Chondrocyte (in vitro differentiated cells): Measurements from ENCODE around the gene TEX35. TPM values are rescaled to one million over a fixed set of nuclear protein-coding genes. Genes with fewer than 3 reads are reported as not detected.

Experiments used
- DNase-seq: peaks from one replicate; pipeline ENCODE4 v3.0.0; 2021; ENCODE audit warnings: mixed read lengths, low spot score
- H3K27ac Mint-ChIP-seq: one replicate; pipeline ENCODE4 v1.8.0; 2021; ENCODE audit warnings: mild to moderate bottlenecking, moderate library complexity, mixed read lengths; ENCODE audit not compliant: unreplicated experiment
- H3K27me3 Mint-ChIP-seq: 2 replicates; pipeline ENCODE4 v1.8.0; 2021; ENCODE audit warnings: low read depth, mixed read lengths
- H3K36me3 Mint-ChIP-seq: 2 replicates; pipeline ENCODE4 v1.8.0; 2021; ENCODE audit warnings: low read depth, mixed read lengths
- H3K4me1 Mint-ChIP-seq: 2 replicates; pipeline ENCODE4 v1.8.0; 2021; ENCODE audit warnings: low read depth, mild to moderate bottlenecking, mixed read lengths
- H3K4me3 Mint-ChIP-seq: one replicate; pipeline ENCODE4 v1.8.0; 2021; ENCODE audit warnings: mild to moderate bottlenecking, moderate library complexity, mixed read lengths; ENCODE audit not compliant: unreplicated experiment
- H3K9me3 Mint-ChIP-seq: 2 replicates; pipeline ENCODE4 v1.8.0; 2021; ENCODE audit warnings: low read depth, mixed read lengths
- total RNA-seq: library from RNA; stranded (reverse); gene quantifications from 3 replicates; pipeline ENCODE4 v1.2.1, GENCODE V29; 2021
- TF ChIP-seq, protein P1 (sequence below): fragments of 200-600 bp; sonication (generic); IDR thresholded peaks from 2 replicates; pipeline ENCODE4 v1.5.0; 2021; ENCODE audit warnings: antibody characterized with exemption, mild to moderate bottlenecking, moderate library complexity

TEX35 gene
- total RNA-seq, 1 donor from 2014 or later = not detected

DNA sequence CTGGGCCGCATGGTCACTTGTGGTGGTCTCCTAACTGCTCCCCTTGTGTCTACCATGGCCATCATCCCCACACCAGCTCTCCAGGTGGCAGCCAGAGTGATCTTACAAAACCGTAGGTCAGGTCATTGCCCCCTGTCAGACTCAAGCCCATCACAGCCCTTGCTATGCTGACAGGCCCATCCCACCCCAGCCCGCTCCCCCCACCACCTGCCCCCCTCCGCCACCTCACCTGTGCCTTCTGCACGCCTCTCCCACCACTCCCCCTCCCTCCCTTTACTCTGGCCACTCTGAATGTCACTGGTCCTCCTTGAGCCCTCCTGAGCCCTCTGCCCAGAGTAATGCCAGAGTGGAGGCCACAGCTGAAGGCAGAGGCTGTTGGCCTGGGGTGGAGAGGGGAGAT lies 28.5 kb downstream of the TEX35 start:
- no peaks in the 10 kb centered on the region for H3K9me3 Mint-ChIP-seq
- H3K27me3 Mint-ChIP-seq = no peaks in the 10 kb centered on the region
- no peaks in the 10 kb centered on the region for H3K36me3 Mint-ChIP-seq
- peaks cover 53% of the 10 kb centered on the region for H3K4me1 Mint-ChIP-seq
- no peak for DNase-seq
- H3K27ac Mint-ChIP-seq = no peak overlapping the region
- H3K4me3 Mint-ChIP-seq = peak overlapping the region; percentile 91
- TF ChIP-seq, protein P1, sequence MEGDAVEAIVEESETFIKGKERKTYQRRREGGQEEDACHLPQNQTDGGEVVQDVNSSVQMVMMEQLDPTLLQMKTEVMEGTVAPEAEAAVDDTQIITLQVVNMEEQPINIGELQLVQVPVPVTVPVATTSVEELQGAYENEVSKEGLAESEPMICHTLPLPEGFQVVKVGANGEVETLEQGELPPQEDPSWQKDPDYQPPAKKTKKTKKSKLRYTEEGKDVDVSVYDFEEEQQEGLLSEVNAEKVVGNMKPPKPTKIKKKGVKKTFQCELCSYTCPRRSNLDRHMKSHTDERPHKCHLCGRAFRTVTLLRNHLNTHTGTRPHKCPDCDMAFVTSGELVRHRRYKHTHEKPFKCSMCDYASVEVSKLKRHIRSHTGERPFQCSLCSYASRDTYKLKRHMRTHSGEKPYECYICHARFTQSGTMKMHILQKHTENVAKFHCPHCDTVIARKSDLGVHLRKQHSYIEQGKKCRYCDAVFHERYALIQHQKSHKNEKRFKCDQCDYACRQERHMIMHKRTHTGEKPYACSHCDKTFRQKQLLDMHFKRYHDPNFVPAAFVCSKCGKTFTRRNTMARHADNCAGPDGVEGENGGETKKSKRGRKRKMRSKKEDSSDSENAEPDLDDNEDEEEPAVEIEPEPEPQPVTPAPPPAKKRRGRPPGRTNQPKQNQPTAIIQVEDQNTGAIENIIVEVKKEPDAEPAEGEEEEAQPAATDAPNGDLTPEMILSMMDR = no peak

DNA sequence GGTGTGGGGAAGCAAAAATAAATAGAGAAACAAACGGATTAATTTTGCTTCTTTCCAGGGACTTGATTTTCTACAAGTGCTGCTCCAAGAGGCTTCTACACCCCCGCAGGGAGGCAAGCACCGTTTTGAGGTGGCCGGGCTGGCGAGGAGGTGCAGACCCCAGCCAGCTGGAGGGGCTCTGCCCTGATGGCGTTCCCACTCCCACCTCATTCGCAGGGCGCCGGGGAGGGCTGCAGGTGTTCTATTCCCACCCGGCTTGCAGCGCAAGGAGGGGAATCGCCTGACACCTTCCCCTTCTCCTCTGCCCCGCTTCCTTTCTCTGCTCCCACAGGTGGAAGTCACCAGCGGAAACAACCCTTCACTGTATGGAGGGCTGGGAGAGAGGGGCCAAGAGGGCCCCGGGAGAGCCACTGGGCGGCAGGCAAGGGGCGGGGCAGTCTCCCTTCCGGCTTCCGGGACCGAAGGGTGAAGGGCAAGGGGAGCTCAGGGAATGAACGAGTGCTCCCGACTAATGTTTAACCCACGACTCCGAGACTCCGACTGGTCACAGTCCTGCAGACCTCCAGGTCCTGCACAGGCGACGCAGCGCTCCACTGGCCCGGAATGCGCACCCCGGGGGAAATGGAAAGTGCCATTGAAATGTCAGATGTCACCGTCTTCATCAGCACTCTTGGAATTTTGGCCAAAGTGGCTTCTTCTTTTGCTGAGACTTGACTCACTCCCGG lies 29.1 kb downstream of the TEX35 start:
- H3K36me3 Mint-ChIP-seq = no peaks in the 10 kb centered on the region
- peak overlapping the region; percentile 75 for H3K27ac Mint-ChIP-seq
- TF ChIP-seq, protein P1 = no peak
- no peaks in the 10 kb centered on the region for H3K27me3 Mint-ChIP-seq
- no peaks in the 10 kb centered on the region for H3K9me3 Mint-ChIP-seq
- DNase-seq = no peak
- peaks cover 47% of the 10 kb centered on the region for H3K4me1 Mint-ChIP-seq
- peak overlapping the region; percentile 91 for H3K4me3 Mint-ChIP-seq

DNA sequence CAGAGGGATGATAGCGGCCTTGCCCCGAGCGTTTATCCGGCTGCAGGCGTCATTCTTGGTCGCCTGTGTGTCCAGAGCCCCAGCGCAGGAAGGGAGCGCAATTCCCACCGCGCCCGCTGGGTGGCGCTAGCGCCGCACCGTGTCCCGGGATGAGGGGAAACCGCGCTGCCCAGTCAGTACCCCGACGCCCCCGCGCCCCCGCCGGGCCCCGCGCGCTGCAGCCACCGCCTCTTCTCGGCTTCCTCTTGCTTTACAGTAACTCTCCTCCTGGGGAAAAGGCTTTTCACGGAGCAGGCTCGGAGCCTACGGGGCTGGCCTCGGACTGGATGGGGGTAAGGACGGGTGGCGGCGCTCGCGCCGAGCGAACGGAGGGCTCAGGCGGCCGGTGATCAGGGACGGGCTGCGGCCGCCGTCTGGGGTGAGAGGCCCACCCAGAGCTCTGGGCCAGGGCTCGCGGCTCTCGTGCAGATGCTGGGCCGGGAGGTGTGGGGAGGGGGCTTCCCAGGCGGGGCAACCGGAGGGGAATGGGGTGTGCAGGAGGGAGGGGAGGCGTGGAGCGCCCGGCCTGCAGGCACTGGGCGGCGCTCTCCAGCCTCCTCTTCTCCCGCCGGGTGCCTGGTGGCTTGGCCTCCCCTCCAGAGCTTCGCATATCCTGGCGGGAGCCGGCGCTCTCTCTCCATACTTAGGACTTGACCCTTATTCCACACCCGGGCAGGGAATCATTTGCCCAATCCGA lies 29.8 kb downstream of the TEX35 start:
- no peak for DNase-seq
- Mint-ChIP-seq H3K27me3 (no peaks in the 10 kb centered on the region), H3K4me1 (peaks cover 40% of the 10 kb centered on the region), H3K27ac (peak overlapping the region; percentile 91), H3K9me3 (no peaks in the 10 kb centered on the region), H3K36me3 (peaks cover 1% of the 10 kb centered on the region), H3K4me3 (peak overlapping the region; percentile 91)
- TF ChIP-seq, protein P1 = peak; percentile 92

DNA sequence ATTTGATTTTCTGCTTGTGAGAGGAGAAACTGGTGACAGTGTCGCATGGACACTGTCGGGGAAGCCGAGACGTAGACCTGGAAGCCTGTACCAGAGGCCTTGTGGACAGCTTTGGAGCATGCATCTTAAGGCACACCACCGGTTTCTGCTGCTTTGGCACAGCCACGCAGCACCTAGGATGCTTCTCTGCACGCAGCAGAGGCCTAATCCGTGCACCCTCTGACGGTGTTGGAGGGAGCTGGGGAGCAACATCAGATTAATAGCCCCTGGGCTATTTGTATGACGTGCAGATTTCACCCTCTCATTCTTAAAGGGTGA lies 30.3 kb downstream of the TEX35 start:
- TF ChIP-seq, protein P1 = no peak
- peak overlapping the region; percentile 91 for H3K27ac Mint-ChIP-seq
- peaks cover 34% of the 10 kb centered on the region for H3K4me1 Mint-ChIP-seq
- no peaks in the 10 kb centered on the region for H3K9me3 Mint-ChIP-seq
- peak overlapping the region; percentile 91 for H3K4me3 Mint-ChIP-seq
- DNase-seq = no peak
- no peaks in the 10 kb centered on the region for H3K27me3 Mint-ChIP-seq
- H3K36me3 Mint-ChIP-seq = peaks cover 2% of the 10 kb centered on the region

DNA sequence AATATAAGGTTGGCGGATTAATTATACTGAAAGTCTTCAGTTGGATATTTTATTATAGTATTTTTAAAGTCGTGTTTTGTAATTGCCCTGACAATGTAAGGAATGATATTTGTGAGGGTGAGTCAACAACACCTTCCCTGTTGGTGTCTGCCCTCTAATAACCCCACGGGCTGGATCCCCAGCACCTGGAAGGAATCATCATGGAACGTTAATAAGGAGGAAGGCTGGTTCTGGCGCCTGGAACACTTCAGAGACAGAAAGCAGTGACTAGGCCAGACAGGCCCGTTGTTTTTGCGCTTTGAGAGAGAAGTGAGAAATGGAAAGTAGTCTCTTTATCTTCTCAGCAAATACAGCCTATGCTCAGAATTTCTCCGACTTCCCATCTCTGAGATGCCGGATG lies 31.6 kb downstream of the TEX35 start:
- Mint-ChIP-seq H3K36me3 (peaks cover 2% of the 10 kb centered on the region), H3K27me3 (no peaks in the 10 kb centered on the region), H3K27ac (no peak overlapping the region), H3K9me3 (no peaks in the 10 kb centered on the region), H3K4me3 (no peak overlapping the region), H3K4me1 (peaks cover 23% of the 10 kb centered on the region)
- TF ChIP-seq, protein P1 = no peak
- DNase-seq = no peak
